CD14-positive monocyte (primary cell): ENCODE measurements around the gene AQR. TPM values are rescaled to one million over a fixed set of nuclear protein-coding genes. Genes with fewer than 3 reads are reported as not detected.

Experiments
- DNase-seq, 3 donors: peaks; one replicate each; pipeline ENCODE4 v3.0.0-alpha.2; 2011 to 2022
- H2AFZ ChIP-seq: 2 replicates; pipeline ENCODE4 v1.6.0; 2012; ENCODE audit warnings: mild to moderate bottlenecking, low read depth, low read length, inconsistent platforms; ENCODE audit not compliant: insufficient read depth, poor library complexity, severe bottlenecking
- H3K27ac ChIP-seq, 2 donors: 1 replicate in 1 of 2; 2 replicates in 1 of 2; pipeline ENCODE4 v1.5.1; 2012 to 2013; ENCODE audit warnings: low read length in 2 of 2, control low read depth in 1 of 2, inconsistent platforms in 1 of 2, low read depth in 1 of 2, mild to moderate bottlenecking in 1 of 2
- H3K27me3 ChIP-seq, 2 donors: one replicate each; pipeline versions ENCODE4 v1.6.0 to v1.6.1; 2011 to 2013; ENCODE audit warnings: low read length in 2 of 2; ENCODE audit not compliant: control insufficient read depth in 2 of 2, insufficient read depth in 2 of 2
- H3K36me3 ChIP-seq, 2 donors: replicated peaks in 1 of 2; 1 replicate in 1 of 2; 2 replicates in 1 of 2; pipeline versions ENCODE4 v1.5.1 to v1.6.1; 2012 to 2013; ENCODE audit warnings: low read length in 2 of 2, control low read depth in 1 of 2, inconsistent platforms in 1 of 2, mild to moderate bottlenecking in 1 of 2; ENCODE audit not compliant: insufficient read depth in 2 of 2, control insufficient read depth in 1 of 2
- H3K4me1 ChIP-seq, 2 donors: 1 replicate in 1 of 2; 2 replicates in 1 of 2; pipeline versions ENCODE4 v1.5.1 to v1.6.1; 2012 to 2013; ENCODE audit warnings: low read length in 2 of 2, control low read depth in 1 of 2, inconsistent platforms in 1 of 2, mild to moderate bottlenecking in 1 of 2, moderate library complexity in 1 of 2; ENCODE audit not compliant: insufficient read depth in 2 of 2, control insufficient read depth in 1 of 2
- H3K4me2 ChIP-seq: replicated peaks from 2 replicates; pipeline ENCODE3; 2012; ENCODE audit warnings: low read length, moderate library complexity, mild to moderate bottlenecking; ENCODE audit not compliant: poor library complexity, severe bottlenecking; ENCODE audit errors: extremely low read depth
- H3K4me3 ChIP-seq, 3 experiments: fragments of 200-600 bp in 1 of 3; sonication (generic) in 1 of 3; replicated peaks in 1 of 3; 1 replicate in 2 of 3; 2 replicates in 1 of 3; pipeline ENCODE4 v1.5.1; 2011 to 2013; ENCODE audit warnings: low read length in 3 of 3, mild to moderate bottlenecking in 3 of 3, control low read depth in 2 of 3, low read depth in 2 of 3, inconsistent platforms in 1 of 3, moderate library complexity in 1 of 3
- H3K79me2 ChIP-seq: 2 replicates; pipeline ENCODE4 v1.6.0; 2012; ENCODE audit warnings: mild to moderate bottlenecking, control low read depth, inconsistent platforms, low read length, moderate library complexity; ENCODE audit not compliant: insufficient read depth
- H3K9ac ChIP-seq: 2 replicates; pipeline ENCODE4 v1.6.0; 2017; ENCODE audit warnings: low read length, mild to moderate bottlenecking; ENCODE audit not compliant: insufficient read depth, poor library complexity, severe bottlenecking
- H3K9me3 ChIP-seq, 2 donors: replicated peaks in 1 of 2; 1 replicate in 1 of 2; 2 replicates in 1 of 2; pipeline versions ENCODE4 v1.5.1 to v1.6.1; 2012 to 2013; ENCODE audit warnings: low read length in 2 of 2, control low read depth in 1 of 2; ENCODE audit not compliant: control insufficient read depth in 1 of 2, insufficient read depth in 1 of 2
- H4K20me1 ChIP-seq: 2 replicates; pipeline ENCODE4 v1.6.0; 2012; ENCODE audit warnings: mild to moderate bottlenecking, low read length, control low read depth, moderate library complexity; ENCODE audit not compliant: insufficient read depth
- H3K27ac Mint-ChIP-seq, 7 donors: one replicate each; pipeline ENCODE4 v1.8.0; 2020; ENCODE audit warnings: mild to moderate bottlenecking in 7 of 7, mixed read lengths in 7 of 7, moderate library complexity in 6 of 7, inconsistent platforms in 2 of 7
- H3K27me3 Mint-ChIP-seq, 3 donors: one replicate each; pipeline ENCODE4 v1.8.0; 2021 to 2022; ENCODE audit warnings: low read depth in 3 of 3, mild to moderate bottlenecking in 3 of 3, mixed read lengths in 3 of 3, moderate library complexity in 3 of 3, inconsistent platforms in 1 of 3
- H3K36me3 Mint-ChIP-seq, 2 donors: one replicate each; pipeline ENCODE4 v1.8.0; 2020; ENCODE audit warnings: mixed read lengths in 2 of 2, inconsistent platforms in 1 of 2, mild to moderate bottlenecking in 1 of 2
- H3K4me1 Mint-ChIP-seq: one replicate; pipeline ENCODE4 v1.8.0; 2020; ENCODE audit warnings: mild to moderate bottlenecking, mixed read lengths
- H3K4me3 Mint-ChIP-seq, 2 donors: one replicate each; pipeline ENCODE4 v1.8.0; 2020; ENCODE audit warnings: mild to moderate bottlenecking in 2 of 2, mixed read lengths in 2 of 2, moderate library complexity in 1 of 2
- H3K9me3 Mint-ChIP-seq, 7 donors: one replicate each; pipeline ENCODE4 v1.8.0; 2020 to 2022; ENCODE audit warnings: mixed read lengths in 7 of 7, mild to moderate bottlenecking in 6 of 7, moderate library complexity in 6 of 7, inconsistent platforms in 2 of 7
- CTCF ChIP-seq: fragments of 200-600 bp; IDR thresholded peaks from one replicate; pipeline ENCODE4 v1.8.0; 2022; ENCODE audit warnings: antibody characterized with exemption, mild to moderate bottlenecking
- WGBS: methylation state at CpG from one replicate; pipeline ENCODE4 v1.1.5; 2013; ENCODE audit warnings: missing lambda C conversion rate; ENCODE audit not compliant: insufficient coverage; 5-methylcytosine and 5-hydroxymethylcytosine counted together
- intact Hi-C, 2 donors: fragments of 100-400 bp; cut with micrococcal nuclease; formaldehyde crosslinking; loops; one replicate each; pipeline versions ENCODE4 v1.15.0 to v1.15.1; 2023
- polyA plus RNA-seq, 3 donors: library from polyadenylated mRNA; depleted of rRNA in 1 of 3; unstranded in 2 of 3; stranded (reverse) in 1 of 3; fragments of 300-500 nt in 2 of 3; fragments of >200 nt in 1 of 3; fragmentation: Illumina TruSeq in 2 of 3; gene quantifications; 1 replicate in 2 of 3; 2 replicates in 1 of 3; pipeline ENCODE4 v1.2.3, GENCODE V29; 2012 to 2021

Gene AQR
- polyA plus RNA-seq, 3 donors, result 8.4 to 26.4 (median 16.8) TPM

- H3K27me3 ChIP-seq, result no peaks in the 10 kb centered on the region
- no peaks in the 10 kb centered on the region for H3K9me3 ChIP-seq
- H3K27ac ChIP-seq, result no peak overlapping the region
- Mint-ChIP-seq H3K27me3 (no peaks in the 10 kb centered on the region), H3K36me3 (peaks cover 70 to 88% of the 10 kb centered on the region in 2 donors), H3K4me3 (no peak overlapping the region), H3K4me1 (no peaks in the 10 kb centered on the region), H3K9me3 (peaks cover 0 to 2% (median 0%) of the 10 kb centered on the region in 7 donors), H3K27ac (no peak overlapping the region)
- H3K36me3 ChIP-seq, result peaks cover 75 to 89% of the 10 kb centered on the region in 2 donors
- no peak for TF ChIP-seq CTCF
- H3K4me1 ChIP-seq, result no peaks in the 10 kb centered on the region
- no peaks in the 10 kb centered on the region for H3K79me2 ChIP-seq
- H2AFZ ChIP-seq, result no peak overlapping the region
- 96% methylated on average over 5 of the region's 7 CpGs for WGBS
- intact Hi-C loops, result no loop called here
- H3K4me2 ChIP-seq, result no peak overlapping the region
- no peak overlapping the region for H3K4me3 ChIP-seq
- DNase-seq, result no peak
- H4K20me1 ChIP-seq, result no peaks in the 10 kb centered on the region
- no peak overlapping the region for H3K9ac ChIP-seq
Measured at GRCh38 chr15:34900748-34901147, 68.8 kb downstream of the AQR start.

DNA sequence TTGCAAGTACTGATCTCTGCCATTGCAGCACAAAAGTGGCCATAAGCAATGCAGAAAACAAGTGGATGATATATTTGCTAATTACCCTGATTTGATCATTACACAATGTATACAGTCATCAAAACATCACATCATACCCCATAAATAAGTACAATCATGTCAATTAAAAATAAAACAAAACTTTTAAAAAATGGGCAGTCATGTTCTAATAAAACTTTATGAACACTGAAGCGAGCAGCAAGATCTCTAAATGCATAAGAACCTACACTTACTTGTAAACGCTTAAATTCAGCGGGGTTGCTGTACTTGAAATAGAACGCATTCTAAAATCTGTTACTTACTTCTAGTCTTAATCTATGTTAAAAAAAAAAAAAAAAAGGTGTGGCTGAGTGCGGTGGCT lies 73.4 kb downstream of the AQR start:
- intact Hi-C loops, result no loop called here
- Mint-ChIP-seq H3K9me3 (peaks cover 7 to 21% (median 17%) of the 10 kb centered on the region in 7 donors), H3K4me3 (no peak overlapping the region), H3K27ac (no peak overlapping the region), H3K27me3 (no peaks in the 10 kb centered on the region), H3K4me1 (no peaks in the 10 kb centered on the region), H3K36me3 (peaks cover 74 to 92% of the 10 kb centered on the region in 2 donors)
- no peak for DNase-seq
- no peaks in the 10 kb centered on the region for H3K4me1 ChIP-seq
- no peaks in the 10 kb centered on the region for H3K27me3 ChIP-seq
- H3K4me2 ChIP-seq, result no peak overlapping the region
- peaks cover 78 to 85% of the 10 kb centered on the region in 2 donors for H3K36me3 ChIP-seq
- no peaks in the 10 kb centered on the region for H4K20me1 ChIP-seq
- WGBS, result no CpG with 5 or more reads among the region's 5 CpGs
- peaks cover 8 to 21% of the 10 kb centered on the region in 2 donors for H3K9me3 ChIP-seq
- H3K9ac ChIP-seq, result no peak overlapping the region
- H3K79me2 ChIP-seq, result no peaks in the 10 kb centered on the region
- H2AFZ ChIP-seq, result no peak overlapping the region
- no peak overlapping the region for H3K27ac ChIP-seq
- H3K4me3 ChIP-seq, result no peak overlapping the region
- TF ChIP-seq CTCF, result no peak
